CD4-positive, alpha-beta T cell treated with Interferon alpha-2 for 1 hour (primary cell): ENCODE results near the gene PXDC1.
"Not testable (repeated sequence)": the region's sequence is repeated elsewhere in the genome, so short reads cannot be mapped to it uniquely, and the experiment has no call there.

Experiments used
- DNase-seq, 2 donors: peaks; one replicate each; pipeline ENCODE4 v3.0.0-alpha.2; 2020 to 2022

Gene PXDC1

GRCh38 chr6:3707751-3708412 is 43.6 kb downstream of the PXDC1 start:
- no peak for DNase-seq

GRCh38 chr6:3707024-3707423 is 44.5 kb downstream of the PXDC1 start:
- no peak for DNase-seq

GRCh38 chr6:3706547-3706946 is 45.0 kb downstream of the PXDC1 start:
- no peak for DNase-seq

GRCh38 chr6:3701631-3702030 is 49.9 kb downstream of the PXDC1 start:
- DNase-seq: no peak

- DNase-seq: no peak
Measured at GRCh38 chr6:3699231-3699630, 52.3 kb downstream of the PXDC1 start.

- no peak for DNase-seq
Measured at GRCh38 chr6:3698021-3698420, 53.5 kb downstream of the PXDC1 start.

- no peak for DNase-seq
Measured at GRCh38 chr6:3697609-3698008, 53.9 kb downstream of the PXDC1 start.

GRCh38 chr6:3696525-3697088 is 54.9 kb downstream of the PXDC1 start:
- no peak for DNase-seq

- DNase-seq: no peak
Measured at GRCh38 chr6:3695065-3695817, 56.3 kb downstream of the PXDC1 start.

GRCh38 chr6:3693831-3694230 is 57.7 kb downstream of the PXDC1 start:
- DNase-seq: no peak

GRCh38 chr6:3690506-3690905 is 61.0 kb downstream of the PXDC1 start:
- no peak for DNase-seq

GRCh38 chr6:3687847-3688246 is 63.7 kb downstream of the PXDC1 start:
- no peak for DNase-seq

- DNase-seq: no peak
Measured at GRCh38 chr6:3683331-3683730, 68.2 kb downstream of the PXDC1 start.

- no peak for DNase-seq
Measured at GRCh38 chr6:3678946-3679345, 72.6 kb downstream of the PXDC1 start.

GRCh38 chr6:3677751-3678150 is 73.8 kb downstream of the PXDC1 start:
- DNase-seq: not testable (repeated sequence)

- not testable (repeated sequence) for DNase-seq
Measured at GRCh38 chr6:3677351-3677750, 74.2 kb downstream of the PXDC1 start.
